Ishikawa (cell line): ENCODE measurements around the gene TMEM175.

Experiments
- CEBPB ChIP-seq: IDR thresholded peaks from 2 replicates; pipeline ENCODE4 v1.6.1; 2012
- CREB1 ChIP-seq: IDR thresholded peaks from 2 replicates; pipeline ENCODE4 v1.6.1; 2012; ENCODE audit warnings: low read depth
- EGR1 ChIP-seq: IDR thresholded peaks from 2 replicates; pipeline ENCODE4 v1.6.1; 2012
- EP300 ChIP-seq: IDR thresholded peaks from 2 replicates; pipeline ENCODE4 v1.6.1; 2012; ENCODE audit warnings: borderline replicate concordance
- FOXM1 ChIP-seq: IDR thresholded peaks from 2 replicates; pipeline ENCODE4 v1.6.1; 2012; ENCODE audit warnings: low read depth, borderline replicate concordance
- NFIC ChIP-seq: IDR thresholded peaks from 2 replicates; pipeline ENCODE4 v1.6.1; 2012
- RAD21 ChIP-seq: IDR thresholded peaks from 2 replicates; pipeline ENCODE4 v1.6.1; 2012; ENCODE audit warnings: low read depth
- TAF1 ChIP-seq: IDR thresholded peaks from 2 replicates; pipeline ENCODE4 v1.6.1; 2012; ENCODE audit warnings: low read depth, mild to moderate bottlenecking
- TCF12 ChIP-seq: IDR thresholded peaks from 2 replicates; pipeline ENCODE4 v1.6.1; 2012; ENCODE audit warnings: low read depth
- TEAD4 ChIP-seq: IDR thresholded peaks from 2 replicates; pipeline ENCODE4 v1.6.1; 2012
- YY1 ChIP-seq: IDR thresholded peaks from 2 replicates; pipeline ENCODE4 v1.6.1; 2012; ENCODE audit warnings: low read depth
- ZBTB7A ChIP-seq: IDR thresholded peaks from 2 replicates; pipeline ENCODE4 v1.6.1; 2012; ENCODE audit warnings: low read depth
- TF ChIP-seq, protein P1 (sequence below): IDR thresholded peaks from 2 replicates; pipeline ENCODE4 v1.6.1; 2012
- TF ChIP-seq, protein P2 (sequence below): IDR thresholded peaks from 2 replicates; pipeline ENCODE4 v1.6.1; 2012; ENCODE audit warnings: low read depth, mild to moderate bottlenecking
- TF ChIP-seq, protein P3 (sequence below): IDR thresholded peaks from 2 replicates; pipeline ENCODE4 v1.6.1; 2012

TMEM175 gene

DNA sequence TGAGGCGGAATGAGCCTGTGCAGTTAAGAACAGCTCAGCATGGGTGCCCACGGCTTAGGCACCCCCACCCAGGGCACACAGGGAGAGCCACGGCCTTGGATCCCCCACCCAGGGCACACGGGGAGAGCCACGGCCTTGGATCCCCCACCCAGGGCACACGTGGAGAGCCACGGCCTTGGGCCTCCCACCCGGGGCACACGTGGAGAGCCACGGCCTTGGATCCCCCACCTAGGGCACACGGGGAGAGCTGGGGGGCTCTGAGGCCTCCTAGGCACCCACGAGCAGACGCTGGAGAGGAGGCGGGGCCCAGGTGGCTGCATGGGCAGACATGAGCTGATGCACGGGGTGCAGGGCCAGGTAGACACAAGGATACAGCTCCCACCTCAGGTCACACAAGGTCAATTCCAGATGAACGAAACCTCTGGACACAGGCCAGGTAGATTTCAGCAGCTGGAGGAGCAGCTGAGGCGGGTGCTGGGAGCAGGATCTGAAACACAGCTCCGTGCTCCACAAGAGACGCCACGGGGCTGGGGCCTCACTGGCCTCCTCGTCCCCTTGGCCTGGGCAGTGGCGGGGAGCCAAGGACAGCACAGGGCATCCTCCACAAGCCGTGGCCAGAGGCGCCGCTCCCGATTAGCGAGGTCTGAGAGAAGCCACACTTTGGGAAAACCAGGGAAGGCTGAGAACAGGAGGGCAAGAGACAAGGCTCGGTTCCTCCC is 30.9 kb upstream of the TMEM175 start:
- TF ChIP-seq CEBPB (no peak), EP300 (no peak), TEAD4 (no peak), CREB1 (no peak), YY1 (no peak), RAD21 (no peak)
- TF ChIP-seq, protein P1, sequence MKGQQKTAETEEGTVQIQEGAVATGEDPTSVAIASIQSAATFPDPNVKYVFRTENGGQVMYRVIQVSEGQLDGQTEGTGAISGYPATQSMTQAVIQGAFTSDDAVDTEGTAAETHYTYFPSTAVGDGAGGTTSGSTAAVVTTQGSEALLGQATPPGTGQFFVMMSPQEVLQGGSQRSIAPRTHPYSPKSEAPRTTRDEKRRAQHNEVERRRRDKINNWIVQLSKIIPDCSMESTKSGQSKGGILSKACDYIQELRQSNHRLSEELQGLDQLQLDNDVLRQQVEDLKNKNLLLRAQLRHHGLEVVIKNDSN = no peak

DNA sequence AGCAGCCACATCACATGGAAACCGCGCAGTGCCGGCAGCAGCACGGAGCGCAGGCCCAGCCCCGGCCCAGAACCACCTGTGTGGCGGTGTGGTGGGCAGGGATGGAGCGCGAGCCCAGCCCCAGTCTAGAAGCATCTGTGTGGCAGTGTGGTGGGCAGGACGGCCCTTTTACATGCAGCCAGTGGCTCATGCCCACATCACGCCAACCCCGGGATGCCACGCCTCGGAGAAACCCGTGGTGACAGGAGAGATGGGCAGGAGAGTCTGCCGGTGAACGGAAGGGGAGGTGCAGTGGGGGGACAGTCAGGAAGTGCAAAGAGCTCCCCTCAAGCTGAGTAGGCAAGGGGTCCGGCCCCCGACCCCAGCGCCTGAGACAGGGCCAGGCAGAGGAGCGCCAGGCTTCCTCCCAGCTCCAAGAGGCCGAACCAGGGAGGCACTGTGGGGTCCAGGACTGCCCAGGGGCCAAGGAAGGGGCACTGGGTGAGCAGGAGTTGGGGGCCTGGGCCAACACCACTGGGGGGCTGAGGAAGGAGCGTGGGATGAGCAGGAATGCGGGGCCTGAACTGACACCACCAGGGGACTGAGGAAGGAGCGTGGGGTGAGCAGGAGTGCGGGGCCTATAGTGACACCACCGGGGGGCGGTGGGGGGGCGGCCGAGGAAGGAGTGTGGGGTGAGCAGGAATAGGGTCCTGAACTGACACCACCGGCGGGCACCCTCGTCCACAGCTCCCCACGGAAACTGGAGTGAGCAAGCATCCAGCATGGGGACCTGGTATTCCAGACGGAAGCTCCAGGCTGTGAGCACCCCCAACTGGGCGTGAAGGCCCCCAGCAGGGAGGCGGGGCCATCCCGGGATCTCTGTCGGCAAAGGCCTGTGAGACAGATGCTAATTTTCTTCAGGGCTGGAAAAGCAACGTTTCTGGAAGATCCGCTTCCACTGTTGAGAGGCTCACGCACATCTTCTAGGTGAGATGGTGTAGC is 28.9 kb upstream of the TMEM175 start:
- no peak for TF ChIP-seq RAD21
- TF ChIP-seq YY1 = no peak
- TF ChIP-seq NFIC = no peak
- no peak for TF ChIP-seq EP300
- no peak for TF ChIP-seq ZBTB7A
- TF ChIP-seq EGR1 = no peak
- TF ChIP-seq, protein P2, sequence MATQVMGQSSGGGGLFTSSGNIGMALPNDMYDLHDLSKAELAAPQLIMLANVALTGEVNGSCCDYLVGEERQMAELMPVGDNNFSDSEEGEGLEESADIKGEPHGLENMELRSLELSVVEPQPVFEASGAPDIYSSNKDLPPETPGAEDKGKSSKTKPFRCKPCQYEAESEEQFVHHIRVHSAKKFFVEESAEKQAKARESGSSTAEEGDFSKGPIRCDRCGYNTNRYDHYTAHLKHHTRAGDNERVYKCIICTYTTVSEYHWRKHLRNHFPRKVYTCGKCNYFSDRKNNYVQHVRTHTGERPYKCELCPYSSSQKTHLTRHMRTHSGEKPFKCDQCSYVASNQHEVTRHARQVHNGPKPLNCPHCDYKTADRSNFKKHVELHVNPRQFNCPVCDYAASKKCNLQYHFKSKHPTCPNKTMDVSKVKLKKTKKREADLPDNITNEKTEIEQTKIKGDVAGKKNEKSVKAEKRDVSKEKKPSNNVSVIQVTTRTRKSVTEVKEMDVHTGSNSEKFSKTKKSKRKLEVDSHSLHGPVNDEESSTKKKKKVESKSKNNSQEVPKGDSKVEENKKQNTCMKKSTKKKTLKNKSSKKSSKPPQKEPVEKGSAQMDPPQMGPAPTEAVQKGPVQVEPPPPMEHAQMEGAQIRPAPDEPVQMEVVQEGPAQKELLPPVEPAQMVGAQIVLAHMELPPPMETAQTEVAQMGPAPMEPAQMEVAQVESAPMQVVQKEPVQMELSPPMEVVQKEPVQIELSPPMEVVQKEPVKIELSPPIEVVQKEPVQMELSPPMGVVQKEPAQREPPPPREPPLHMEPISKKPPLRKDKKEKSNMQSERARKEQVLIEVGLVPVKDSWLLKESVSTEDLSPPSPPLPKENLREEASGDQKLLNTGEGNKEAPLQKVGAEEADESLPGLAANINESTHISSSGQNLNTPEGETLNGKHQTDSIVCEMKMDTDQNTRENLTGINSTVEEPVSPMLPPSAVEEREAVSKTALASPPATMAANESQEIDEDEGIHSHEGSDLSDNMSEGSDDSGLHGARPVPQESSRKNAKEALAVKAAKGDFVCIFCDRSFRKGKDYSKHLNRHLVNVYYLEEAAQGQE = no peak
- TF ChIP-seq, protein P3, sequence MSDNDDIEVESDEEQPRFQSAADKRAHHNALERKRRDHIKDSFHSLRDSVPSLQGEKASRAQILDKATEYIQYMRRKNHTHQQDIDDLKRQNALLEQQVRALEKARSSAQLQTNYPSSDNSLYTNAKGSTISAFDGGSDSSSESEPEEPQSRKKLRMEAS = no peak
- TF ChIP-seq TEAD4 = no peak
- no peak for TF ChIP-seq TCF12
- TF ChIP-seq, protein P1 = no peak
- TF ChIP-seq CREB1 = no peak

DNA sequence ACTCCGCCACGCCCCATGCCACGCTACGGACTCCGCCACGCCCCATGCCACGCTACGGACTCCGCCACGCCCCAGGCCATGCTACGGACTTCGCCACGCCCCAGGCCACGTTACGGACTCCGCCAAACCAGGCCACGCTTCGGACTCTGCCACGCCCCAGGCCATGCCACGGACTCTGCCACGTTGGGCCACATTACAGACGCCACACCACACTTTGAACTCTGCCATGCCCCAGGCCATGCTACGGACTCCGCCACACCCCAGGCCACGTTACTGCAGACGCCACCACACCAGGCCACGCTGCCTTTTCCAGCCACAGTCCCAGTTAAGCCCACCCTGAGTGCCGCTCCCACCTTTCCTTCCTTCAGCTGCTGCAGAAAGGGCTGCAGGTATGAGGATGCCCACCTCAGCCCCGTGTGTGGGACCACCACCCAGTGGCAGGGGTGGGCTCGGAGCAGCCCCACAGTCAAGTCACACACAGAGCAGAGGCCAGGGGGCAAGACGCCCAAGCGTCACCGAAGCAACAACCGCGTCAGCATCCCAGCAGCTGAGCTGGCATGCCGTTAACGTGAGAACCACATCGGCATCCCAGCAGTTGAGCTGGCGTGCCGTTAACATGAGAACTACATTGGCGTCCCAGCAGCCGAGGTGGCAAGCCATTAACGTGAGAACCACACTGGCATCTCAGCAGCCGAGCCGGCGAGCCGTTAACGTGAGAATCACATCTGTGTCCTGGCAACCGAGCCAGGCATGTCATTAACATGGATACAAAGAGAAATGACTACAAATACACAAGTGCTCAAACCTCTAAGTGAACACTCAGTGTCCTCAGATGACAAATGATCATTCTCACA is 26.5 kb upstream of the TMEM175 start:
- no peak for TF ChIP-seq FOXM1
- TF ChIP-seq RAD21 = no peak
- TF ChIP-seq, protein P3 = no peak
- TF ChIP-seq TEAD4 = no peak
- TF ChIP-seq TAF1 = no peak
- TF ChIP-seq, protein P1 = no peak
- no peak for TF ChIP-seq CEBPB
- TF ChIP-seq EP300 = no peak
- TF ChIP-seq TCF12 = no peak
- TF ChIP-seq NFIC = no peak
- no peak for TF ChIP-seq EGR1
- TF ChIP-seq CREB1 = no peak
- TF ChIP-seq YY1 = no peak
- no peak for TF ChIP-seq ZBTB7A
- TF ChIP-seq, protein P2 = no peak

DNA sequence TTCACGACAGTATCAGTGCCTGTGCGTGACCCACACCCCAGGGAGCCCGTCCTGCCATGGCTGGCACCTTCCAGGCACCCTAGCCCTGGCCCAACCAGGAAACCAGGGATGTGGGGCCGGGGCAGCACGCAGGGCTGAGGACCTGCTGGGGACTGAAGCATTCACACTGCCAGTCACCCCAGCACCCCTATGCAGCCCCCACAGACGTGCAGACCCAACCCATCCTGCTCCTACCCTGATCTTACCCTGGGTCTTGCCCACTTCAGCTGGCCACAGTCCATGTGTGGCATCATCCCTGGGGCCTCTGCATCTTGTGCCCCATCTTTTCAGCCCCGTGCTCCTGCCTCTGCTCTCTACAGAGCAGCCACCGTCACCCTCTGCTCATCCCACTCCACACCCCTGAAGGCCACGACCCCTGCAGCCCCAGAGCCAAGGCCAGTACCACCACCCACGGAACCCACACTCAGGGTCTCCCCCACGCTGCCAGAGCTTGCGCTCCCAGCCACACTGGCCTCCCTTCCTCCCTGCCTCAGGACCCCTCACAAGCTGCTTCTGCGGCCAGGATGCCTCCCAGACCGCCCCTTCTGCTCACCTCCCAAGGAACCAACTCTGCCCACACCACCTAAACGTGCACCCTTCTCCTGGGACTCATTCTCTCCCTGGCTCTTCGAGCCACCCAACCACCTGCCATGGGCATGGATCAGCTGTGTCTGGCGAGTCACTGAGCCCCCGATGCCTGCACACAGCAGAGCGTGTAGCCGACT is 25.7 kb upstream of the TMEM175 start:
- TF ChIP-seq TCF12 (no peak), EP300 (no peak)
- TF ChIP-seq, protein P3 = no peak
